Eye (tissue), 1 donor: ENCODE results near the gene ABHD12.
A peak's percentile ranks its signal among the peaks of the same experiment; 100 is the strongest.

Experiments used
- DNase-seq: peaks from one replicate; pipeline ENCODE4 v3.0.0-alpha.2; 2015

The ABHD12 gene

DNA sequence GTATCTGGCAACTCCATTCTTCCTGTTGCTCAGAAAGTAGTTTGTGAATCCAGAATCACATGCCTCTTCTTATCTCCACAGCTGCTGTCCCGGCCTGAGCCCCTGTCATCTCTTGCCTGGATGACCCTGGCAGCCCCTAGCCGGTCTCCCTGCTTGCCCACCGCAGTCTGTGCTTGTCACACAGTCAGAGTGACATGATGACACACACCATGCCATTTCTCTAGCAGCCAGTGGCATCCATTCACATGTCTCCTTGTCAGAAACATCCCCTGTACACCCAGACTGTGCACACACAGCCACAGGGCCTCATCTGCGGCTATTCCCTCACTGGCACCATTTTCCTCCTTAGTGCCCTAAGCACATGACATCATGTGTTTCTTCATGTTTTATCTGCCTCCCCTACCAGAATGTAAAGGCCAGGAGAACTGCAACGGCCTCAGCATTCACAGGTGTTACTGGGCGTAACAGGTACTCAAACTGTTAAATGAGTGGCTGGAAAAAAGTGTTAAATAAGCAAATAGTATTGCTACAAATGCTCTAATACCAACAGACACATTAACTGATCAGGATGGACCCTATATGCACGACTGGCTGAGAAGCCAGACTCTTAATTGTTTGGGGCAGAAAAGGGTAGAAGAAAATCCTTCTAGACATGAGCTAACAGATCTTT lies 9.6 kb downstream of the ABHD12 start:
- DNase-seq = no peak

- peak; percentile 40 for DNase-seq
Observed at GRCh38 chr20:25378884-25379733, 11.5 kb downstream of the ABHD12 start.

DNA sequence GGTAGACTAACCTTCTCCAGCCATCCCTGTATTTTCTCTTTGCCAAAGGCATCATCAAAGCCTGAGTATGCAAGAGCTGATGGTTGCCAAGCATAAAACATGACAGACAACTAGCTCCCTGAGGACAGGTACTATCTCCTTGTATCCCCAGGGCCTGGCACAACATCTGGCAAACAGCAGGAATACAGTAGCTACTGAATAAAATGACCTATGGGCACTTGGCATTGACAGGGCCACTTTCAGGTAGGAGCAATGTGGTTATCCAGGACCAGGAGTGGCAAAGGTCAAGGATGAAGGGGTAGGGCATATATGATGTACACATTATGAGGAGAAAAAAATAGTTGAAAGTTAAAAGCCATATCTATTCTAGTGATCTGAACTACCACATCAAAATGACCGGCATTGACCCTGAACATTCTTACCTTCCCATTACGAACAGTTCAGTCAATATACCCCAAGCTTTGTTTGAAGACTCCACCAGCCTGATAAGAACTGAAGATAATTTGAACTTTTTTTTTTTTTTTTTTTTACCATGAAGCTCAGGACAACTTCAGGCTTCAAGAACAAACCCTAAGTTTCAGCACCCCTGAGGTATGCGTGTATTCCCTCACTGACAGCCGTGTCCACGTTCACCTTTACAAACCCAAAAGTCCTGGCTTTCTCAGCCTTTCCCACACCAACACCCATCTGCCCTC lies 12.3 kb downstream of the ABHD12 start:
- no peak for DNase-seq

DNA sequence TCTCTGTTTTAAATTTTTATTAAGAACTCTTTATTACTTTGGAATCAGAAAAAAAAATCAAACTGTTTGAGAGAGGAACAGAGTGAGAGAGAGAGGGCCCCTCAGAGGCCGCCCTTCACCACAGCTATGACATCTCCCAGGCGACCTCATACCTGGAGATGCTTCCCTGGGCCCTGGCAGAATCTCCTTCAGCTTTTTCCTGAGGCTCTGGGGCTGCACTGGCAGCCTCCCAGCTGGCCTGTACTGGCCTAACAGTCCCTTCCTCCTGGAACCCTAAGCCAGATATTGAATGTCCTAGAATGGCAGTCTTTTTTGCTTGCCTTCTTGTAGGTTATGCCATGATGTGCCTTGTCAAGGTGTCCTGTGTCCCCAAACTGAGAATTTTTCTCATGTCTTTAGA lies 13.7 kb downstream of the ABHD12 start:
- no peak for DNase-seq

DNA sequence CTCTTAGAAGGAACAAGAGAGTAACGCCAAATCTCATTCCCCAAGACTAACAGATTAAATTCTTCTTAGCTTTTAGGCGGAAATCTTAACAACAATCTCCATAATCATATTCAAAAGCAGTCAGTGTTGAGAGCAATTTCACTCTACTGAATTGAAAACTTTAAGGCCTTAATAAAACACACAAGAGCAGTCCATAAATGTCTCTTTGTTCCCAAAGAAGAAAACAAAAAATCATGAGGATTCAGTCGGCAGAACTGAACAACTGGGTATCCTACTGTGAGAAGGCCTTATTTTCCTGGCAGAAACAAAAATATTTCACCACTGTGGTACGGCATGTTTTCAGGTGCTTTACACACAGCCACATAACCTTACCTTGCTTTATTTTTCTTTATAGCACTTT lies 14.4 kb downstream of the ABHD12 start:
- no peak for DNase-seq

DNA sequence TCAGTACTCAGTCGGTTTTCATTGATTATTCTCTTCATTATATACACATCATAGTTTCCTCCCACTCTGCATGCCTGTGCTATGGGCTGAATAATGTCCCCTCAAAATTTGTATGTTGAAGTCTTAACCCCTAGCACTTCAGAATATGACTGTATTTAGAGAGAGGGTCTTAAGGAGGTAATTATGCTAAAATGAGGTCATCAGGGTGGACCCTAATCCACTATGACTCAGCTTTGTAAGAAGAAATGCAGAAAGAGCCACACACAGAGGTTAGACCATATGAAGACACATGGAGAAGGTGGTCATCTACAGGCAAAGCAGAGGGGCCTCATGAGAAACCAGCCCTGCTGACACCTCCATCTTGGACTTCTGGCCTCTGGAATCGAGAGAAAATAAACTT lies 15.8 kb downstream of the ABHD12 start:
- DNase-seq = no peak

- no peak for DNase-seq
Observed at GRCh38 chr20:25372584-25373336, 17.9 kb downstream of the ABHD12 start.

DNA sequence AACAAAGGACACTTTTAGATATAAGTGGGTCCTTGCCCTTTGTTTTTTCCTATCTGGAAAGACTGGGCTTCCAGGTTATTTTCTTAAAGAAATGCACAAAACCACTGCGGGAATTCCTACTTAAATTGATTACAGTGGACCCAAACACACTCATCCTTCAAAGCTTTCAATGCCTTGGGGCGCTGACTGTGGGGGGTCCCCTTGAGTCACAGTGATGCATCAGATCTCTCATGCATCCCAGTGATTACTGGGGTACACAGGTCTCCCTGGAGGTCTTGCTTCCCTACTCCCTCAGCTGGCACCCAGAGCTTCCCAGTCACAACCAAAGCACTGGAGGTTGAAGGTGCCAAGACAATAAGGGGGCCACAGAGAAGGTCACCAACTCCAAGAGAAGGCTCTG lies 20.7 kb downstream of the ABHD12 start:
- DNase-seq = no peak

DNA sequence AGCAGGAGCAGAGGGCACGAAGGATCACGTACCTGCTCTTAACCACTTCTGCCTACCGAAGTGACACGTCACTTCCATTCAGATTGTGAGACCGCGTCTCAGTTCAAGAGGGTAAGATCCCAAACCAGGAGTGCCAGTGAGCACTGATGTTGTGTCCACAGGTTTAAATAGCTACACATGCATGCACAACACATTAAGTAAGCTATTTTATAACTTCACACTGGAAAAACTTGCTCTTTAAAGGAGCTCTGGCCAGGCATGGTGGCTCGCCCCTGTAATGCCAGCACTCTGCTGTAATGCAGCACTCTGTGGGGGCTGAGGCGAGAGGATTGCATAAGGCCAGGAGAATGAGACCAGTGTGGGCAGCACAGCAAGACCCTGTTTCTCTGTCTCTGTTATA lies 21.1 kb downstream of the ABHD12 start:
- DNase-seq = no peak

- no peak for DNase-seq
Observed at GRCh38 chr20:25368976-25369375, 21.7 kb downstream of the ABHD12 start.

- DNase-seq = no peak
Observed at GRCh38 chr20:25368526-25368925, 22.1 kb downstream of the ABHD12 start.

DNA sequence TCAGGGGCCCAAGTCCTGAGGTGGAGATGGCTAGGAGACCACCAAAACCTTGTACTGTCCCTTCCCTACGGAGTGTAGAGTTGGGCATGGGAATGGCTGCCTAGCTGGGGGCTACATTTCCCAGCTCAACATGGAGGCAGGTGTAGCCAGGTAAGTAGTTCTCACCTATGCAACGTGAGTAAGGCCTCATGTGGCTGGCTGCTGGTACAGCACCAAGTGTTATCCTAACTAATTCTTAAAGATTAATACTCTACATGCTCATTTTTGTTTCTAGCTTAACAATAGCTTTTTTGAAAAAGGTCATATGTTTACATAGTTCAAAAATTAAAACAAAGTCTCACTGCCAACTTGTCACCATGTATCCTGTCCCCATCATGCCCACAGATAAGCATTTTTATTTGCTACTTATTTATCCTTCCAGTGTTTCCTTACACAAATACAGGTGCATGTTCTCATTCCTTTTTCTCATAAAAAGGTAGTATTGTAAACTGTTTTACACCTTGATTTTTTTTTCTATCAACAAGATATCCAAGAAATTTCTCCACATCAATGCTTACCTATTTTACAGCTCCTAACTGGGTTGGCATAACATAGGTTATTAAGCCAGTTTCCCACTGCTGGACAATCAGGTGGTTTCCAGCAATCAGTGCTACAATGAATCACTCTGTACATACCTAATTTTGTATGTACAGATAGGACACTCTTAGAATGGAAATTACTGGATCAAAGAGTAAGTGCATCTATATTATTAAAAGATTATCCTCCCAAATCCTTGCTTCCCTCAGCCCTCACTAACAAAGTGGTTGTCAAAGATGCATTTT lies 25.5 kb downstream of the ABHD12 start:
- DNase-seq = no peak

DNA sequence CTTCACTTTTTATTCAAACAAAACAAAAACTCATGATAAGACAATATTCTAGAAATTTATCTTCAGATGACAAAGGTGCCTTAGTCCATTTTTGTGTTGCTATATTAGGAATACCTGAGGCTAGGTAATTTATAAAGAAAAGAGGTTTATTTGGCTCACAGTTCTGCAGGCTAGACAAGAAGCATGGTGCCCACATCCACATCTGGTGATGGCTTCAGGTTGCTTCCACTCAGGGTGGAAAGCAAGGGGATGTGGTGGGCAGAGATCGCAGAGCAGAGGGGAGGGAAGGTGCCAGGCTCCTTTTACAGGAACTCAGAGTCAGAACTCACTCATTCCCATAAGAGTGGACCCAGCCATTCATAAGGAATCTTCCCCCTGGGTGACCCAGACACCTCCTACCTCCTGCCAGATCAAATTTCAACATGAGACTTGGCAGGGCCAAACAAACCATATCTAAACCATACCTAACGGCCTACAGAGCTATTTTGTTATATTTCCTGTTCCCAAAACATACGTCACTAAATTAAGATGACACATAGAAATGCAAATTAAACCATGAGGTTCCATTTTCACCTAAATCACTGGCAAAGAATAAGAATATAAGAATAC lies 26.4 kb downstream of the ABHD12 start:
- no peak for DNase-seq

GRCh38 chr20:25361287-25361683 lies 29.4 kb downstream of the ABHD12 start:
- no peak for DNase-seq

DNA sequence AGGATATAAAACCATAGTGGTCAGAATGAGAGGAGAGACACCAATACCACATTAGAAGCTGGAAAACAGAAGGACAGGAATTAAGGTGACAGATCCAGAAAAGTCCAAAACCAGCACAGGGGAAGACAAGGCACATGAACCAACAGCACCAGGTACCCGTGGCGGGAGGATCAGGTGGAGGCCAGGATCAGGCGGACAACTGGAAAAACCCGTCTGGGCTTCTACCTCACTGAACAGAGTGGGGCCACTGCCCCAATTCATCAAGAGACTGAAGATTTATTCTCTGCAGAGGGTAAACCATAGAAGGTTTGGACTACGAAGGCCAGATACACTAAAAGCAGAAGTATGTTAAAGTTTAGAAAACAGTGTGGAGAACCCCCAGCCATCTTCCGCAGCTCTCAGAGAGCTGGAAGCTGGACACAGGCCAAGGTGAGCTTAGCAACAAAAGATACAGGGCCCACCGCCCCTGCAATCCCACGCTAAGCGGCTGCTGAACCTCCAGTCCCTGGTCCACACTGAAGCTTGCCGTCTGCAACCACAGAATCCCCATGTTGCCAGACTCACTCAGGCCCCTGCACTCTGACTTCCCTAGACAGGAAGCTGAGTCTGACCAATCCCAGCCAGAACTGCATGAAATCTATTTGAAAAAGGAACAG lies 29.9 kb downstream of the ABHD12 start:
- no peak for DNase-seq

- DNase-seq = peak; percentile 62
Observed at GRCh38 chr20:25356271-25356933, 34.2 kb downstream of the ABHD12 start.

- DNase-seq = no peak
Observed at GRCh38 chr20:25355866-25356265, 34.8 kb downstream of the ABHD12 start.

- peak; percentile 60 for DNase-seq
Observed at GRCh38 chr20:25355011-25355595, 35.5 kb downstream of the ABHD12 start.

DNA sequence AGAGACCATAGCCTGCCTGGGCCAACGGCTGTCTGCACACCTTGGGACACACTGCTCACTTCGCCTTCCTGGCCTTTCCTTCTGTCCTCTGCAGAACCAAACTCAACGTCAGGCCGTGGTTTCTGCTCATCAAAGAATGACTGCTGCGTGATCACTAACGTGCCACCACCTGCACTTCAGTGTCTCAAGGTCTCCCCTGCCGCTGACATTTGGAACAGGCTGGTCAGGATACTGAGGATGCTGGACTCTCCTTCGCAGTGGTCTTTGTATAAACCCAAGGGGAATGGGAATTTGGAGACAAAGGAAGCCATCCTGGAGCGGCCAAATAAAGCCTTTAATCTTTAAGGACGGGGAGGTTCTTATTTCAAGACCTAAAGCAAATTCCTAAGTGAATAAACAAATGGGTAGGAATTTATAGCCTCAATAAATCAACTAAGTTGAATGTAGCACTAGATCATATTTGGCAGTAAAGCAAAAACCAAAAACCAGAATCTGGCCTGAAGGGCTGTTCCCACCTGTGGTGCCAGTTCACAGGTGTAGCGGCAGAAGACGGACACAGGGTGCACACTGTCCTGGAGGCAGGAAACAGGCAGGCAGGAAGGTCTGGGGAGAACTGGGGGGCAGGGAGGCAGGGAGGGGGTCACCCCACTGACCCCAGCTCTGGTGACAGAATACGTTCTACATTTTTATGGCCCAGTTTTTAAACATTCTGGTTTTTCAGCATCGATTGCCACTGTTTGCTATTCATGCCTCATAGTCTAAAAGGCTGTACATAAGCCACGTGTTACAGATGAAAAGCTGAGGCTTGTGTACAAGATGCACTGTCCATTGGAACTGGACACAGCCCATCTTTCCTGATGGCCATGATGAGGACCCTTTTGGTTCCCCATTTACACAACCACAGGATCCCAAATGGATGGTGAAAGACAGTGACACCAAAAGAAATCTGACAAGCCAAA lies 36.6 kb downstream of the ABHD12 start:
- no peak for DNase-seq
